CD14-positive monocyte (primary cell): ENCODE results near the gene XRCC2. TPM values are rescaled to one million over a fixed set of nuclear protein-coding genes. Genes with fewer than 3 reads are reported as not detected.
"Not testable (repeated sequence)": the region's sequence is repeated elsewhere in the genome, so short reads cannot be mapped to it uniquely, and the experiment has no call there.

Experiments used
- DNase-seq, 3 donors: peaks; one replicate each; pipeline ENCODE4 v3.0.0-alpha.2; 2011 to 2022
- H2AFZ ChIP-seq: 2 replicates; pipeline ENCODE4 v1.6.0; 2012; ENCODE audit warnings: mild to moderate bottlenecking, low read depth, low read length, inconsistent platforms; ENCODE audit not compliant: insufficient read depth, poor library complexity, severe bottlenecking
- H3K27ac ChIP-seq, 2 donors: 1 replicate in 1 of 2; 2 replicates in 1 of 2; pipeline ENCODE4 v1.5.1; 2012 to 2013; ENCODE audit warnings: low read length in 2 of 2, control low read depth in 1 of 2, inconsistent platforms in 1 of 2, low read depth in 1 of 2, mild to moderate bottlenecking in 1 of 2
- H3K27me3 ChIP-seq, 2 donors: one replicate each; pipeline versions ENCODE4 v1.6.0 to v1.6.1; 2011 to 2013; ENCODE audit warnings: low read length in 2 of 2; ENCODE audit not compliant: control insufficient read depth in 2 of 2, insufficient read depth in 2 of 2
- H3K36me3 ChIP-seq, 2 donors: replicated peaks in 1 of 2; 1 replicate in 1 of 2; 2 replicates in 1 of 2; pipeline versions ENCODE4 v1.5.1 to v1.6.1; 2012 to 2013; ENCODE audit warnings: low read length in 2 of 2, control low read depth in 1 of 2, inconsistent platforms in 1 of 2, mild to moderate bottlenecking in 1 of 2; ENCODE audit not compliant: insufficient read depth in 2 of 2, control insufficient read depth in 1 of 2
- H3K4me1 ChIP-seq, 2 donors: 1 replicate in 1 of 2; 2 replicates in 1 of 2; pipeline versions ENCODE4 v1.5.1 to v1.6.1; 2012 to 2013; ENCODE audit warnings: low read length in 2 of 2, control low read depth in 1 of 2, inconsistent platforms in 1 of 2, mild to moderate bottlenecking in 1 of 2, moderate library complexity in 1 of 2; ENCODE audit not compliant: insufficient read depth in 2 of 2, control insufficient read depth in 1 of 2
- H3K4me2 ChIP-seq: replicated peaks from 2 replicates; pipeline ENCODE3; 2012; ENCODE audit warnings: low read length, moderate library complexity, mild to moderate bottlenecking; ENCODE audit not compliant: poor library complexity, severe bottlenecking; ENCODE audit errors: extremely low read depth
- H3K4me3 ChIP-seq, 3 experiments: fragments of 200-600 bp in 1 of 3; sonication (generic) in 1 of 3; replicated peaks in 1 of 3; 1 replicate in 2 of 3; 2 replicates in 1 of 3; pipeline ENCODE4 v1.5.1; 2011 to 2013; ENCODE audit warnings: low read length in 3 of 3, mild to moderate bottlenecking in 3 of 3, control low read depth in 2 of 3, low read depth in 2 of 3, inconsistent platforms in 1 of 3, moderate library complexity in 1 of 3
- H3K79me2 ChIP-seq: 2 replicates; pipeline ENCODE4 v1.6.0; 2012; ENCODE audit warnings: mild to moderate bottlenecking, control low read depth, inconsistent platforms, low read length, moderate library complexity; ENCODE audit not compliant: insufficient read depth
- H3K9ac ChIP-seq: 2 replicates; pipeline ENCODE4 v1.6.0; 2017; ENCODE audit warnings: low read length, mild to moderate bottlenecking; ENCODE audit not compliant: insufficient read depth, poor library complexity, severe bottlenecking
- H3K9me3 ChIP-seq, 2 donors: replicated peaks in 1 of 2; 1 replicate in 1 of 2; 2 replicates in 1 of 2; pipeline versions ENCODE4 v1.5.1 to v1.6.1; 2012 to 2013; ENCODE audit warnings: low read length in 2 of 2, control low read depth in 1 of 2; ENCODE audit not compliant: control insufficient read depth in 1 of 2, insufficient read depth in 1 of 2
- H4K20me1 ChIP-seq: 2 replicates; pipeline ENCODE4 v1.6.0; 2012; ENCODE audit warnings: mild to moderate bottlenecking, low read length, control low read depth, moderate library complexity; ENCODE audit not compliant: insufficient read depth
- H3K27ac Mint-ChIP-seq, 7 donors: one replicate each; pipeline ENCODE4 v1.8.0; 2020; ENCODE audit warnings: mild to moderate bottlenecking in 7 of 7, mixed read lengths in 7 of 7, moderate library complexity in 6 of 7, inconsistent platforms in 2 of 7
- H3K27me3 Mint-ChIP-seq, 3 donors: one replicate each; pipeline ENCODE4 v1.8.0; 2021 to 2022; ENCODE audit warnings: low read depth in 3 of 3, mild to moderate bottlenecking in 3 of 3, mixed read lengths in 3 of 3, moderate library complexity in 3 of 3, inconsistent platforms in 1 of 3
- H3K36me3 Mint-ChIP-seq, 2 donors: one replicate each; pipeline ENCODE4 v1.8.0; 2020; ENCODE audit warnings: mixed read lengths in 2 of 2, inconsistent platforms in 1 of 2, mild to moderate bottlenecking in 1 of 2
- H3K4me1 Mint-ChIP-seq: one replicate; pipeline ENCODE4 v1.8.0; 2020; ENCODE audit warnings: mild to moderate bottlenecking, mixed read lengths
- H3K4me3 Mint-ChIP-seq, 2 donors: one replicate each; pipeline ENCODE4 v1.8.0; 2020; ENCODE audit warnings: mild to moderate bottlenecking in 2 of 2, mixed read lengths in 2 of 2, moderate library complexity in 1 of 2
- H3K9me3 Mint-ChIP-seq, 7 donors: one replicate each; pipeline ENCODE4 v1.8.0; 2020 to 2022; ENCODE audit warnings: mixed read lengths in 7 of 7, mild to moderate bottlenecking in 6 of 7, moderate library complexity in 6 of 7, inconsistent platforms in 2 of 7
- CTCF ChIP-seq: fragments of 200-600 bp; IDR thresholded peaks from one replicate; pipeline ENCODE4 v1.8.0; 2022; ENCODE audit warnings: antibody characterized with exemption, mild to moderate bottlenecking
- WGBS: methylation state at CpG from one replicate; pipeline ENCODE4 v1.1.5; 2013; ENCODE audit warnings: missing lambda C conversion rate; ENCODE audit not compliant: insufficient coverage; 5-methylcytosine and 5-hydroxymethylcytosine counted together
- intact Hi-C, 2 donors: fragments of 100-400 bp; cut with micrococcal nuclease; formaldehyde crosslinking; loops; one replicate each; pipeline versions ENCODE4 v1.15.0 to v1.15.1; 2023
- polyA plus RNA-seq, 3 donors: library from polyadenylated mRNA; depleted of rRNA in 1 of 3; unstranded in 2 of 3; stranded (reverse) in 1 of 3; fragments of 300-500 nt in 2 of 3; fragments of >200 nt in 1 of 3; fragmentation: Illumina TruSeq in 2 of 3; gene quantifications; 1 replicate in 2 of 3; 2 replicates in 1 of 3; pipeline ENCODE4 v1.2.3, GENCODE V29; 2012 to 2021

Gene XRCC2
- polyA plus RNA-seq, 3 donors, result 0.03 to 0.05 TPM; not detected in 1

- Histone ChIP-seq H3K27me3 (no peaks in the 10 kb centered on the region), H3K36me3 (no peaks in the 10 kb centered on the region), H3K4me3 (no peak overlapping the region), H3K9ac (no peak overlapping the region), H4K20me1 (no peaks in the 10 kb centered on the region), H3K9me3 (no peaks in the 10 kb centered on the region), H3K4me2 (no peak overlapping the region), H3K79me2 (no peaks in the 10 kb centered on the region), H3K27ac (no peak overlapping the region), H2AFZ (no peak overlapping the region), H3K4me1 (peaks cover 0 to 7% of the 10 kb centered on the region in 2 donors)
- WGBS, result 79% methylated on average over 4 of the region's 8 CpGs
- no peak for TF ChIP-seq CTCF
- Mint-ChIP-seq H3K36me3 (no peaks in the 10 kb centered on the region), H3K4me1 (peaks cover 3% of the 10 kb centered on the region), H3K27ac (no peak overlapping the region), H3K27me3 (peaks cover 2 to 4% (median 2%) of the 10 kb centered on the region in 3 donors), H3K9me3 (peaks cover 0 to 8% (median 5%) of the 10 kb centered on the region in 7 donors), H3K4me3 (no peak overlapping the region)
- peak in 1 of 3 donors; percentile 15 for DNase-seq
- intact Hi-C loops, result no loop called here
Measured at GRCh38 chr7:152633504-152633903, 42.4 kb downstream of the XRCC2 start.

- Mint-ChIP-seq H3K27ac (no peak overlapping the region), H3K4me1 (peaks cover 3% of the 10 kb centered on the region), H3K27me3 (peaks cover under 1 to 4% (median 2%) of the 10 kb centered on the region in 3 donors), H3K4me3 (no peak overlapping the region), H3K36me3 (no peaks in the 10 kb centered on the region), H3K9me3 (peaks cover 0 to 10% (median 5%) of the 10 kb centered on the region in 7 donors)
- 50% methylated on average over 7 of the region's 8 CpGs for WGBS
- H3K9ac ChIP-seq, result no peak overlapping the region
- H3K9me3 ChIP-seq, result no peaks in the 10 kb centered on the region
- H4K20me1 ChIP-seq, result no peaks in the 10 kb centered on the region
- TF ChIP-seq CTCF, result no peak
- no peak overlapping the region for H3K27ac ChIP-seq
- peaks cover 0 to 7% of the 10 kb centered on the region in 2 donors for H3K4me1 ChIP-seq
- DNase-seq, result peak in 1 of 3 donors; percentile 39
- no peaks in the 10 kb centered on the region for H3K36me3 ChIP-seq
- H3K4me2 ChIP-seq, result no peak overlapping the region
- H3K4me3 ChIP-seq, result no peak overlapping the region
- H2AFZ ChIP-seq, result no peak overlapping the region
- intact Hi-C loops, result no loop called here
- no peaks in the 10 kb centered on the region for H3K27me3 ChIP-seq
- H3K79me2 ChIP-seq, result no peaks in the 10 kb centered on the region
Measured at GRCh38 chr7:152633072-152633471, 42.9 kb downstream of the XRCC2 start.

- H3K27ac Mint-ChIP-seq, H3K4me3 ChIP-seq, H3K36me3 ChIP-seq, H3K27ac ChIP-seq, H3K27me3 ChIP-seq, H3K79me2 ChIP-seq, H3K4me1 Mint-ChIP-seq, H3K27me3 Mint-ChIP-seq, intact Hi-C loops, DNase-seq, H2AFZ ChIP-seq, H3K4me1 ChIP-seq, H3K4me3 Mint-ChIP-seq, H3K9me3 ChIP-seq, H3K9ac ChIP-seq, H3K36me3 Mint-ChIP-seq, H3K4me2 ChIP-seq, H4K20me1 ChIP-seq: not testable (repeated sequence)
- H3K9me3 Mint-ChIP-seq, result peaks cover 8 to 25% (median 12%) of the 10 kb centered on the region in 7 donors
Measured at GRCh38 chr7:152628772-152629171, 47.2 kb downstream of the XRCC2 start.
